KG1 (cell line): ENCODE measurements around the gene TSPAN9.

ENCODE experiments used
- DNase-seq: peaks from one replicate; lab custom pipeline; 2025; lab: John Stamatoyannopoulos, UW

The TSPAN9 gene

DNA sequence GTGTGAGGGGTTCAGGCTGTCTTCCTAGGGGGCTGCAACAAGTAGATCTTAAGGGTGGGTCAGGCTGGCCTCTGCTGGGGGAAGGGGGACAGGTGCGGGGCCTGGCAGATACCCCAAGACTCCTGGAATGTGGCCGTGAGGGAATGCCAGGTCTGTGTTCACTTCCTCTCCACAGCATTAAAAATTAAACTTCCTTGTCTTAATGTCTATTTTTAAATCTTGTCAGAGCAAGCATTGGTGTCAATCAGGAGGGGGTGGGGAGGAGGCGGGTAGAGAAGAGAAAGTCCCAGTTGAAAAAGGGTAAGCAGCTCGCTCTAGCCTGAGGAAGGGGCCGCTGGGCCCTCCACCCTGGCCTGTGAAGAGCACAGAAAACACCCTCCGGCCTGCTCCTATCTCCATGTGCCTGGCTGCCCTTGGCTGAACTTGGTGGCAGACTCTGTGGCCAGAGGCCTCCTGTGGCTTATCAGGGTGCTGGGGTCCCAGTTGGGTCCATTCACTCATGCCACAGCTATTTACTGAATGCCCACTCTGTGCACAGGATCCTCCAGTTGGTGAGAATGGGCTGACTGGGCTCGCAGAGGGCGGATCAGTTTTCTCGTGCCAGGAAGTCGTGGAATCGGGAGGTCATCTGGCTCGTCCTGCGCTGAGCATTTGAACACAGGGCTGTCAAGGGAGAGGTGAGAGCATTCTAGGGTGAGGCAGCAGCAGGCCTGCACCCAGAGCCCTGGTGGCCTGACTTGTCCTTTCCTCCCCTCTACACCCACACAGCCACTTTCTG is 128.8 kb downstream of the TSPAN9 start:
- no peak for DNase-seq

DNA sequence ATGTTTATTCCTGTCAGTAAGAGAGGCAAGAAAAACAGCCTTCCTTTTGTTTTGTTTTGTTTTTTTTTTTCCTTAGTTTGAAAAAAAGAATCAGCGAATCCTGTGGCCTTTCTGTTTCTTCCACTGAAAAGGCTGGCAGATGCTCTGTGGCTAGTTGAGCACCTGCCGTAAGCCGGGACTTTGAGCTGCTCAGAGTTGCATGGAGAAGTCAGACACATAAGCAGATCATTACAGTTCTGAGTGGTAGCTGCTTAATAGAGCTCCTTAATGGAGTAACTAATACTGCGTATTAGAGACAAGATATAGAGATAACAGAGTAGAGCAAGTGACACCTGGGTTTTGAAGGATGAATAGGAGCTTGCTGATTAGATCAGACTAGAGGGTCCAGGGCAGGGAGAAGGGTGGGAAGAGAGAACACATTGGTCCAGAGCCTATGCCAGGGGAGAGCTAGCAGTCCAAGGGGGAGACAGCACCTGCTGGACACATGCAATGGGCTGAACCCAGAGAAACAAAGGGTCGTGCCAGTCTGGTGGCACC is 129.4 kb downstream of the TSPAN9 start:
- DNase-seq = no peak

DNA sequence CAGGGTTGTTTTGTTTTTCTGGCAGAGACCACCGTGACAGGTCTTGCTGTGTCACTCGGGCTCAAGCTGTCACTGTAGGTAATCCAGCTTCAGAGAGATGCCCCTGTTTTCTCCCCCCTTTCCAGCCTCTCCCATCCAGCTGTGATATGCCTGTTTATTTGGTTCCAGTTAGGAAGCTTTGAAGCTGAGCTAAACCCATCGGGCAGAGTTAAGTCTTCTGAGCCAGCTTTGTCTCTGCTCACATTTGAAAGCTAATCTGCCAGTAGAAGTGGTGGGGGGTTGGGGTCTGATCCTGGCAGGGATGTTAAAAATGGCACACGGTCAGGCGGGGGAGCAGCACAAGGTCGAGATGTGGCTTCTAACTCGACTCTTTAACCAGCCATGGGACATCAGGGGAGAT is 130.0 kb downstream of the TSPAN9 start:
- no peak for DNase-seq

DNA sequence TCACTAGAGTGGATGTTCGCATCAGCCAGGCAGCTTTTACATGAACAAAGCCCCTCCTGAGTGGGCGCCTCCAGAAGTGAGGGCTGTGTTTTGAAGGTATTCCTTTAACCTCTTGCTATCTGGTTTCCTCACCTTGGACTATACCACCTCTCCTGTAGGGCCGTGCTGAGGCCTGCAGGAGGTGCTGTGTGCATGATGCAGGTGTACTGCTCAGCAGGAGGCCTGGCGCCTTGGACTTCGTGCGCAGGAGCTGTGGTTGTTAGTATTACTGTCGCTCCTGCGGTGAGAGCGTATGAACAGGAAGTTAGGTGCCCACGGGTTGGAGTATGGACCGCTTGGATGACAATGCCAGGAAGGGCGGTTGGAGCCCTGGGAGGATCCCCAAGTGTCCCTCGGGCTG is 130.7 kb downstream of the TSPAN9 start:
- no peak for DNase-seq

DNA sequence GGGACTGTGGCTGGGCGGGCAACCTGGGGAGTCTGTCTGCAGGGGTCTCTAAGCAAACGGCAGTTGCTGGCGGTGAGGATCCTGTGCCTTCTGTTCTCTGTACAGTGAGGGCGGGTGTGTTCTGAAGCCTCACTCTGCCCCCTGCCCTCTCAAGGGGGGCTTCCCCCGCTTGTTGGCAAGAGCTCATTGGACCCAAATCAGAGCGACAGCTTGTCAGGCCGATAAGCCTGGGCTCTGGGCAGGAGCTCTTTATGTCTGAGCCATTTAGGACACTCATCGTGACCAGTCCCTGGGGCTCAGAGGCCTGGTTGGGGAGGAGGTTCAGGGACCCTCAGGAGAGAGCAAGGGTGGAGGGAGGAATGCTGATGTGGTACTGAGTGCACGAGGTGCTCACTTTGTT is 136.0 kb downstream of the TSPAN9 start:
- no peak for DNase-seq

DNA sequence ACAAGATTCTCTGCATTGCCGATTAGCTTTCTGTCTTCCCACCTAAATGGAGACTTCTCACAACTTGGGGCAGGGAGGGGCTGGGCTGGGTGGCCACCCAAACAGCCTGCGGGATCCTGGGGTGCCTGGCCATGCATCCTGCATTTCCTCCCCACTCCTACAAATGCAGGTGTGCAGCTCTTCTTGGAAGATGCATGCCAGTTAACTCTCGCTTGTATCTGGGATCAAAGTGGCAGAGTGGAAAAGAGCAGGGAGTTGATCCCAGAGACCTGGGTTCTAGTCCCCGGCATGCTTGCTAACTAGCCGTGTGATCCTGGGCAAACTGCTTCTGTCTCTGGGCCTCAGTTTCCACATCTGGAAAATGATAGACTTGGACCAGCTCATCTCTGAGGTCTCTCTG is 136.6 kb downstream of the TSPAN9 start:
- DNase-seq = no peak

DNA sequence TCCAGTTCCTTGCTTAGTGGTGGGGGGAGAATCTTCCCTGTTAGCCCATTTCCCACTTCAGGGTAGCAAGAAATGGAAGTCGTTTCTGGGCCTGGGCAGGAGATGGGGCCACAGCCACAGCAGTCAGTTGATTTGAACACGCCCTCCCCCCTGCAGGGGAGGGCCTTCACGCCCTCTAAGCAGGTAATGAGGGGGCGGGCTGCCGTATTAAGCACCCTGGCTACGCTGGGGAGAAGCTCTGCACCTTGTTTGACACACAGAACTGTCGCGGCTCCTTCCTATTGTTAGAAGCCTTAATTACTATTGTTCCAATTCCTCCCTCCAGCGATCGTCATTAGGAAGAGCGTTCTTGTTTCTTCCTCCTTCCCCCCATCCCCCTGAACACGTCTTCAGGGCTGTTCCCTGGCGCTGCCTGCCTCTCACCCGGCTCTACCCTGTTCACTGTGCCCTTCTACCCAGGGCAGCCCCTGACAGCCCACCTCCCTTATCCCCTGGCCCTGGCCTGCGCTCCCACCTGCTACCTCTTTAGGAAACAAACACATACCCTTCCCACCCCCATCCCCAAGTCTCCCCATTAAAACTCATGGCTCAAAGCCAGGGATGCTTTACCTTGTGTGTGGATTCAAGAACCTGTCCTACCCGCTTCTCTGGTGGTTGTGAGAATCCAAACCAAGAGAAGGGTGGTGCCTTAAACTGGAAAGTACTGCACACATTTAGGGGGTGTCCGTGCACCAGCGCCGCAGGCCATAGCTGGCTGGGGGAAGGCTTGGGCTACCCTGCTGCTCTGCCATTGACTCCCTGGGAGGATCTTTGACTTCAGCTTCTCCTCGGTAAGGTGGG is 137.6 kb downstream of the TSPAN9 start:
- no peak for DNase-seq

DNA sequence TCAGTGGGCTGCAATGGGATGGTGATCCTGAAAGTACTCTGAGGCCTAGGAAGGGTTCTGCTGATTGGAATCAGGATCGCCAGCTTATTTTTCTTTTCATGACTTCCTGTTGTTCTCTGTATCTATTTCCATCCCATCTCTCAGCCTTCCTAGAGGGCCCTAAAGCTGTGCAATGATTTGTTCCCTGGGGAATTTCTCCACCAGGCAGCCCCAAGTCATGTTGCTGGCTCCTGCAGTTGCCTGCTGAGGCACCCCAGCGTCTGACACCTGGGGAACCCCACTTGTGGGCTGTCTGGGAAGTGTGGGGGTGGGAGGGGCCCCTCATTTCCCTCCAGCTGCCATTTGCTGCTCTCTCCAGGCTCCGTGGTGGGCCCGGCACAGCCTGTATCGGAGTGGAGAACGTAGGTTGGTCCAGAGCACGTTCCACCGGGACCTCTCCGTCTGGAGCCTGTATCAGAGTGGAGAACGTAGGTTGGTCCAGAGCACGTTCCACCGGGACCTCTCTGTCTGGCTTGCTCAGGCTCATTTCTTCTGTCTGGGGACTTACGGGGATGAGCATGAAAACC is 138.3 kb downstream of the TSPAN9 start:
- DNase-seq = no peak

DNA sequence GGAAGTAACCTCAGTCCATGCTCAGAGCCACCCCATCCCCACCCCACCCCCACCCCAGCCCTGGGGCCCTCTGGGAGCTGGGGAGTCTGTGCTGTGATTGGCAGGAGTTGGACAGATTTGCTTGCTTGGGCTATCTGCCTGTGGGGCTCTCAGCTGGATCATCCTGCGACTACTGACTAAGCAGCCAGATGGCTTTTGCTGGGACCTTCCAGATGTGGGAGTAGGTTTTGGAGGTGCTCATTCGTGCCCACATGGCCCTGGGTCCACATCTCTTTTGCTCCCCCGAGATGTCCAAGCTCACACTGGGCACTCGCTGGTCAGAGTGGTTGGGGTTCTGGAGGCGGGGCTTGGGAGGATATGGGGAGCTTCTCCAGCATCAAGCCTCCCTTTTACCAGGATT is 138.9 kb downstream of the TSPAN9 start:
- no peak for DNase-seq

DNA sequence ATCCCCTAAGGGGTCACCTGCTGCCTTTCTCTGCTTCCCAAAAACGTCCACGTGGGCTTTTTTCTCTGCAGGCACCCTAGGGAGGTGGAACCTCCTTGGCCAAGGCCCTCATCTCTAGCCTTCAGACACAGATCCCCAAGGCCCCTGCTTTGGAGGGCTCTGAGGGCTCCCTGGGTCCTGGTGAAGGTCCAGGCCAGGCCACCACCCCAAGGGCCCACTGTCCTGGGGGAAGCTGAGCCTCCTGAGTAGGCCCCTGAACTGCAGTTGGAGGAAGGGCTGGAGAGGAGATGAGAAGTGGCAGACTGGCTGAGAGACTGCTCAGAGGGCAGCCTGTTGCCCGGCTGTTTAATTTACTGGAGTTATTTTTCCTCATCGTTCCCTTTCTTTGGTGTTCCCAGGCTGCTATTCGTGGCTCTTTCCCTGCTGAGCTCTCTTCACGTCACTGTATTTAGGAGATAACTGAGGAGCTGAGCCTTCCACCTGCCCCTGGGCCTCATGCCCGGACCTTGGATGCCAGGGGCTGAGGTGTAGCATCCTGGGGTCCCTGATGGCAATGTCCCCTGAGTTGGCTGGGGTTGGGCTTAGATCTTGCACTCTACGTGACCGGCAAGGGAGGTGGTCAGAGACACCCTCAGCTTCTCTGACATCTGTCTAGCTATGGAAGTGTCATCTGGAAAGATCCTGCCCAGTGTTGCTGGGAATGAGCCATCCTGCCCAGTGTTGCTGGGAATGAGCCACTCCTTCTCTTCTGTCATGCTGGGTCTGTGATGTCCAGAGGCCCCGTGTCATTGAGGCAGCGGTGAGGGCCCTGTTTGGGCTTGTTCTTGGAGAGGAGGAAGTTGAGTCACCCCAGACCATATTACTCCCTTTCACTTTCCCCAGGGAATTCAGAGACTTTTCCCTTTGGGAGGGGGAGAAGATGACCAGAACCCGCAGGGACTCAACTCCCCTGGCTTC is 139.8 kb downstream of the TSPAN9 start:
- DNase-seq = no peak

DNA sequence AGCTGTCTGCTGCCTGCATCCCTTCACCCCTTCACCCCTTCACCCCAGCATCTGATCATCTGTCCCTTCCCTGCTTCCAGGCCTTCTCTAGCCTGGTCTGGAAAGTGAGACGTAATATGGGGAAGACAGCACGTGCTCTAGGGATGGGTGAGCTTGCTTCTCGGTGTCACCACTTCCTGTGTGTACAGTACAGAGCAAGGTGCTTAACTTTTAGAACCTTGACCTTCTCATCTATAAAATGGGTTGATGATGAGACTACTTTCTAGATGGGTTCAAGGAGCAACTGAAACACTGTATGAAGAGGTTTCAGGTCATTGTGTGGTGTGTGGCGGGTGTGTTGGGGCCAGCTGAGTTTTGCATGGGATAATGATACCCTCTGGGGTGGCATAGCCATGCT is 140.5 kb downstream of the TSPAN9 start:
- DNase-seq = no peak

DNA sequence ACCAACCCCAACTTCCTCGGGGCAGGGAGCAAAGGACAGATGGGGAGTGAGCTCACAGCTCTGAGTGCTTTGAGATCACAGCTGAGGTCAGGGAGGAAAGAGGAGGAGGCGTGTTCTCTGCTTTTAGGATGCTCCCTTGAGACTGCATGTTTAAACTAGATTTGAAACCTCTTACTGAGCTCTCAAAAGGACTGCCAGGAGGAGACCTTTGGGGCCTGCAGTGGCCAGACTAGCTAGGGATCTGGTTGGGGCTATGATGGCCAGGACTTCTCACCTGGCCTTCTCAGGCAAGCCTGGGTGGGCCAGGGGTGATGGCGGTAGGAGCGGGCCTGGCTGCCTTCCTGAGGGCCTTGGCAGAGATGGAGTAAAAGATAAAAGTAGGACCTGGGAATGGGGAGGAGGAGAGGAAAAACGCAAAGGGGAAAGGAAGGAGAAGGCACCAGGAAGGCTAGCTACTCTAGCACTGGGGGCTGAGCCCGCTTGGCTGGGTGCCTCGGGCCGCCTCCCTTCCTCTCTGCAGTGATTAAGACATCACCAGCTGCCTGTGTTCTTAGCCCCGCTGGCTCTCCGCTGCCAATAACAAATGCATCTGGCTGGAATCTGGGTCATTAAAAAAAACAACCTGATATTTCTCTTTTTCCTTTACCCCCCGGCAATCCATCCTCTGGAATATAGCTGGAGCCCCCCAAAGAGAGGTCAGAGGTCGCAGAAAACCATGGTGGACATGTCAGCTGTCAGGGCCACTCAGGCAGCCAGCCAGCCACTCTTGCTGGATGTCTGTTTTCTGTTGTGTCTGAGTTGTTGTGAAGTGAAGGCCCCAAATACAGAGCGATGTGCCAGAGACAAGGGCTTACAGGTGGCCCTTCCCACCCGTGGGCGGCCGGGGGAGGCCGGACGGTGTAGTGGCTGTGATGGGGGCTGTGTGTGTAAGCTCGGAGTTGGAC is 141.3 kb downstream of the TSPAN9 start:
- DNase-seq = no peak

DNA sequence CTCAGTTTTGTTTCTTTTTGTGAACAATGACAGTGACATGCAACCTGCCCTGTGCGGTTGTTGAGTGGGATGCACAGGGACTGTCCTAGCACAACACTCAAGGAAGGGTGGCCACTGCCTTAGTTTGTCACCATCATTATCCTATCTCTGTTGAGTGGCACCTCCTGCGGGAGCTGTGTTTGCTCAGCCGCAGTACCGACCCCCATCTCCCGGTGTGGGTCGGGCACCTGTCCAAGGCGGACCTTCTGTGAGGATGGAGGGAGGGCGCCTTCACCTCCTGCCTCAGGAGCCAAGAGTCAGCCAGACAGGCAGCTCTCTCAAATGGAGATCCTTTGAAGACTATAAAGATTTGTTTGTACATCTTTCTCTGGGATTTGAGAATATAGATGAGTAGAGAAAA is 142.1 kb downstream of the TSPAN9 start:
- no peak for DNase-seq

DNA sequence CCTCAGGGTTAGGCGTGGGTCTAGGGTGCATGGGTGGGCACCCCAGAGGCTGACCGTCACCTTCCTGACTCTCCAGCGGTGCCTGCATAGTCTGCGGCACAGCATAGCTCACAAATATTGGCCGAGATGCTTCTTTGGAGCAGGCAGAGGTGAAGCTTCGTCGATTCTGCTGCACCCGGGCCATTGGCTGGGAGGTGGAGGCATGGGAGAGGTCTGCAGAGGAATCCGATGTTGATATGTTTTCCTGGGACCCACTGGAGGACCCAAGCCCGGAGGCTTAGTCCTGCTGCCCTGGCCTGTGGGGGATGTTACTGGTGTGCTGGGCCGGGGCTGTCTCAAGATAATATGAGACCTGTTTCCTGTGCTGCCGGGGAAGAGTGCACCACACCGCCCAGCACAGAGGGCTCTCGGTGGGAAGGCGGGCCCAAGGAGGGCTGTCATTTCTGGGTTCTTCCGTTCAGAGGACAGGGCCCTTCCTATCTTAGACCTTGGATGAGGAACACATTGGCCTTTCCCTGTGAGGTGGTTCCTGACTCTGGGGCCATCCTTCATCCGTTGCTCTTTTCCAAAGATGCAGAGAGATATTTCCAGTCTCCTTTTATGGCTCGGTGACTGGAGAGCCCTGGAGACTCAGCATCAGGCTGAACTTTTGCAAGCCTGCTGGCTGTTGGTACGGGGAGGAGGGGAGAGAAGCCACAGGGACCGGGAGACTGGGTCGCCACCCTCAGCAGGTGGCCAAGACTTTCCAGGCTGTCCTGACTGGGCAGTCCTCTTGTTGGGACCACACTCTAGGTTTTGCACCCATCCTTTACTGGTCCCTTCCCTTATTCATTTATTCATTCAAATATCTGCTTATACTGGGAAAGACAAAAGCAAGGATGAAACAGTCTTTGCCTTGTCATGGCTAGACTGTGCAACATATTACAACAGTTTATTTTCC is 143.5 kb downstream of the TSPAN9 start:
- DNase-seq = no peak

DNA sequence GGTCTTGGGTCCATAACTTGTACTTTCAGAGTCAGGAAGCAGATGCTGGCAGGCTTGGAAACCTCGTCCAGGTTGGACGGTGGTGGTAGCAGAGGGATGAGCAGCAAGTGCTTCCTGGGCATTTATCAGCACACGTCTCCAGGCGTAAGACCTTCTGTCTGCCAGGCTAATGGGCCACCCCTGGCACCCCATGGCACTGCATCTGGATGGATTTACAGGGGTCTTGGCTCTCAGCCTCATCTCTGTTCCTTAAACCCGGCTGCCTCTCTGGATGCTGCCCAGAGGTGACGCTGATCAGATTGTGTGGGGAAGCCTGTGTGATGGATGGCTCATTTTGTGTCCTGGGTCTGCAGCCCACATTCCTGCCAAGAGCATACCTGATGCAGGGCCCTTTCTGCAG is 145.1 kb downstream of the TSPAN9 start:
- DNase-seq = no peak

DNA sequence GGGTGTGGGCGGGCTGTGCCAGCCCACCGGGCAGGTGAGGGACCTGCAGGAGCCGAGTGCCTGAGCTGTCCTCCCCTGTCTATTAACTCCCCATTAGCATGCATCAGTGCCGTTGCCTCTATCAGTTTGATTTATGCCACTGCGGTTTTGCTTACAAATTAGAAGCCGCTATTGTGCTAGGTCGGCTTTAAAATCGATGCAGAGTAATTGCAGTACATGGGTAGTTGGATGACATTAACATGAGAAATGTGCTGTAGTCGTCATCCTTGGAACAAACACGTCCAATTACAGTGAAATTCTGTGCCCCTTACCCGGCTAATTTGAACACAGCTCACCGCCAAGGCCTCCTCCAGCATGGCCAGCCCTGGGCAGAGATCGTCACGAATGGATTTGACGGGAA is 145.8 kb downstream of the TSPAN9 start:
- no peak for DNase-seq

DNA sequence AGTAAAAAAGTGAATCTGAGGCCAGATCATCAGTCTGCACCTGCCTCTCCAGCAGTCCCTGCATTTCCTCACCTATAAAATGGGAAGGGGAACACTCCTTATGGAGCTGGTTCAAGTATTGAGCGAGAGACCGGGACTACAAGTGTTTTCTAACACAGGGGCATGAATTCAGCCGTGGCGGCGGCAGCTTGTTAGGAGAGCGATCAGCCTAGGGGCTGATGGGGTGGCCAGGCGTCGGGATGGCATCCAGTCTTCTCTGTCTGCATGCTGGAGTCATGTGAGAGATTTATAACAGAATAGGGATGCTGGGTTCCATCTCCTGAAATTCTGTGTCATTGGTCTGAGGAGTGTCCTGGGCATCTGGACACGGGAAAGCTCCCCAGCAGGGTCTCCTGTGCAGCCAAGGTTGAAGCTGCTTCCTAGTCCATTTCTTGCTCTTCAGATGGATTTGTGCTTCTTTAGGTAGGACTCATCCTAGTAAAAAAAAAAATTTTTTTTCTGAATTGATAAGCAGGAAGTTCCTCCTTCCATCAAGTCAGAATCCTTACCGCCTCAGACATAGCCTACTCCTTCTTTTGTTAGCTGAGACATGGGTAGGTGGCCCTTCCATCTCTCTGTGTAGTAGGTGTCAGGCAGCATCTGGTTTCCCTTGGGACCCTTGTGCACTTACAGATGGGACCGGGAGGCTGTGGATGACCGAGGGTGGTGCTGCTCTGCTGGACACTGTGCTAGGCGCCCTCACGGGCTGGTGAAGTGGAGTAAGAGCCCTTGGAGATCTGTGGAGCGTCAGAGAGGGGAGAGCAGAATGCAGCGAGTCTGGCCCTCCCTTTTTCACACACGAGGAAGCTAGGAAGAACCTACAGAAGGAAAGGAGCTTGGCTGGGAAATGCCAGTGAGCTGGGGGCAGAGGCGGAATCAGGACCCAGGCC is 146.7 kb downstream of the TSPAN9 start:
- DNase-seq = no peak

DNA sequence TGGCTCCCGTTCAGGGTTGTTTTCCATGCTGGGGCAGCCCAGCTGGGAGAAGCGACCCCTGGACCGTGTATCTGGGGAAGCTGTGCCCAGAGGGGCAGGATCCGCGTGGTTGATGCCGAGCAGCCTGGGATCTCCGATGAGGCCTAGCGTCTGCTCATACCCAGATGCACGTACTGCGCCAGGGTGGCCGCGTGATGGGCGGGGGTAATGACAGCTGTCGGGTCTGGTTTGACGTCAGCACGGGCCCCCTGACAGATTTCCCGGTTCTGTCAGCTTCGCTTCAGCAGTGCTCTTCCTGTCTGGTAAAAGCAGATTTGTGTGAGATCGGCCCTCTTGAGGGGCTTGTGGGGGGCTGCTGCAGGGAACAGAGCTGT is 147.3 kb downstream of the TSPAN9 start:
- no peak for DNase-seq
